ENCODE measurements around the gene ERBB4. TPM values are rescaled to one million over a fixed set of nuclear protein-coding genes. Genes with fewer than 3 reads are reported as not detected.

Gene ERBB4
- total RNA-seq, 1 donor from 2014 or later = 11.5 TPM

DNA sequence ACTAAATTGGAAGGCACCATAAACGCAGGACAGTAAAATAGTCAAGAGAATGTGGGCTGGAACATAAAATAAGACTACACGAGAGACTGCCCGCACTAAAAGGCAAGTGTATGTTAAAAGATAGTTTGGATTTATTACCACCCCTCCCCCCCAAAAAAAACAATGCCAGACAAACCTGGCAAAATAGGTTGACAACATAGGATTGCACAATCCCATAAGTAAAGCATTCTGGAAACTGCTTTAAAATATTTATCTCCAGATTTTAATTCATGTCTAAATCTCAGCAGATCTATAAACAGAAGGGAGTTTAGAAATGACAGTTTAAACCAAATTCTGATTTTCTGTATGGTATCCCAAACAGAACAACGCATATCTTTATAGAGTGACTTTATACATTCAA lies 455.1 kb downstream of the ERBB4 start:
- intact Hi-C loops (cut with DNase I) = no loop called here
- no peak for DNase-seq
- ATAC-seq (ENCODE audit: poor library complexity) = no peak

DNA sequence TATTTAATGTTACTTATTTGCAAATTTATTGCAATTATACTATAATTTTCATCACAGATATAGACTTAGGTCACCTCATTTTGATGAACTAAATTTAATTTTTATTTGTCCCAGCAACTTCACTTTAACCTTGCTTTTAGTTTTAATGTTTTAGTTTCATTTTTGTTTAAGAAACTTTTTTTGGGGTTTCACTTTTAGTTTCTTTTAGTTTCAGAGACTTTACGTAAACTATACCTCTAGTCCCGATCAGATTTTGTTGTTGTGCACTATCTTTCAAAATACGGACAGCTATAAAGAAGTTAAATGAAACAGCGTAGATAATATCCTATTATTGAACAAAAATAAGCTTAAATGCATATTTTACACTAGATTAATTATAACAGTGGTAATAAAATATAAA lies 460.5 kb downstream of the ERBB4 start:
- no peak for ATAC-seq (ENCODE audit: poor library complexity)
- intact Hi-C loops (cut with DNase I) = no loop called here
- DNase-seq = no peak

DNA sequence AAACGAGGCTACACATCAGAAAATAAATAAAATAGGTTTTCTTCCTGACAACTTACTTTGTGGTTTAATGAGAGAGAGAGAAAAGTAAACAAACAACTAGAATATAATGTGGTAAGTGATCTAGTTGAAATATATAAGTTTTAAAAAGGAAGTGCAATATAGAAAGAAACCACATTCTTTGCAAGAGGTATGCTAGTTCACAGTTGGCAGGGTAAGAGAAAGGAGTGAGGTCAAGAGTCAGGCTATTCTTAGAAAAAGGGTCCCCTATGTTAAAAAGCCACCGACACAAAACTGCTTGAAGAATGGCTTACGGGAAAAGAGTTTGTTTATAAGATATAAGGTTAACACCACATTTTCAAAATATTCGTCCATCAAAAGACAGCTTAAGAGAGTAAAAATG lies 462.1 kb downstream of the ERBB4 start:
- DNase-seq = no peak
- intact Hi-C loops (cut with DNase I) = no loop called here

GRCh38 chr2:212073360-212073759 lies 465.2 kb downstream of the ERBB4 start:
- ATAC-seq (ENCODE audit: poor library complexity) (no peak), DNase-seq (no peak)
- intact Hi-C loops (cut with DNase I) = no loop called here

More for the DNA sequence above, 462.1 kb downstream of the ERBB4 start:
- no peak for ATAC-seq (ENCODE audit: poor library complexity)

GRCh38 chr2:212066546-212066945 lies 472.1 kb downstream of the ERBB4 start:
- DNase-seq (no peak), ATAC-seq (ENCODE audit: poor library complexity) (no peak)
- intact Hi-C loops (cut with DNase I) = no loop called here

DNA sequence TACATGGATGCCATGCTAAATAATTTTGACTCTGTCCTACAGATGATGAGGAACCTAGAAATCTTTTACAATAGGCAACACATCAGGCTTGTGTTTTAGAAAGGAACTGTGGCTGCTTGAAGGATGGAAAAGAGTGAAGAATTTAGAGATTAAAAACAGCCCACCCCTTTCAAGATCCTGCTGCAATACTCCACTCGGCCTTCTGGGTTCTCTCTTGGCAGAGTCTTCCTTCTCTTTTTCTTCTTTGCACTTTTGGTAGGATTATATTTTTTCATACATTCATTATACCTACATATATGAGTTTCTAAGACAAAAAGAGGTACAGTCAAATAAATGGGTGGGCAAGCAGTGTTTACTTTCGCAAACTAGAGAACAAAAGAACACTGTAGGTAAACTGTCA lies 474.3 kb downstream of the ERBB4 start:
- intact Hi-C loops (cut with DNase I) = no loop called here
- ATAC-seq (ENCODE audit: poor library complexity) (no peak), DNase-seq (no peak)

- intact Hi-C loops (cut with DNase I) = no loop called here
- ATAC-seq (ENCODE audit: poor library complexity) = no peak
- DNase-seq = no peak
These were observed 486.0 kb downstream of the ERBB4 start for GRCh38 chr2:212052412-212053159.

- intact Hi-C loops (cut with DNase I) = no loop called here
- no peak for ATAC-seq (ENCODE audit: poor library complexity)
- no peak for DNase-seq
These were observed 487.7 kb downstream of the ERBB4 start for GRCh38 chr2:212050871-212051270.

GRCh38 chr2:212042562-212042961 lies 496.0 kb downstream of the ERBB4 start:
- DNase-seq = no peak
- intact Hi-C loops (cut with DNase I) = no loop called here

GRCh38 chr2:212037062-212037461 lies 501.5 kb downstream of the ERBB4 start:
- DNase-seq = no peak
- ATAC-seq (ENCODE audit: poor library complexity) = no peak
- intact Hi-C loops (cut with DNase I) = no loop called here

More at GRCh38 chr2:212042562-212042961, 496.0 kb downstream of the ERBB4 start:
- ATAC-seq (ENCODE audit: poor library complexity) = no peak

- DNase-seq = no peak
- ATAC-seq (ENCODE audit: poor library complexity) = no peak
- intact Hi-C loops (cut with DNase I) = no loop called here
These were observed 503.6 kb downstream of the ERBB4 start for GRCh38 chr2:212034841-212035585.

- ATAC-seq (ENCODE audit: poor library complexity) = no peak
These were observed 504.7 kb downstream of the ERBB4 start for GRCh38 chr2:212033888-212034287.

DNA sequence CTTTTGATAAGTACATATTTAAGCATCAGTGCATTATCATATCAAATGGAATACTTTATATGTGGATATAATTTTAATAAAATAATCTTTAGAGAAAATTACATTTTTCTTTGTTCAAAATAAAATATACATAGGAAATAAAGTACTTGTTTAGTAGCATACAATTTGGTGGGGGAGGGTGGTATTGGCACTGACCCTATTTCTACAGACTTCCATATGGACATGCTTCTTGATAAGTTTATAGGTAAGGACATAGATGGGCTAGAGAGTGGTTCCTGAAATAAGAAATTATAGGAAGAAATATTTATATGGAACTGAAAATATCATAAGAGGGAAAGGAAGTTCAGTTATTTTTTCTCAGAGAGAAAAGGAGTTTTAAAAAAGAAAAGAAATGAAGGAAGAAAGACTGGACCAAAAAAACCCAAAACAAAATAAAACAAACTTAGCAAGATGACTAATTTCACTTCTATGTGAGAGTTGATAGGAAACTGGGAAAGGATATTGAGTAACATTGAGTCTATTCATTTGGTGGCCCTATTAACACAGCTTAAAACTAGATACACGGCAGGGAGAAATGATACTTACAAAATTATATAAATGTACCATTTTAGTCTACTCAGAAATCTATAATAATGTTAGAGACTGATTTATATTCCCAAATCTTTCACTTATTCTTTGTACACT lies 505.9 kb downstream of the ERBB4 start:
- intact Hi-C loops (cut with DNase I) = no loop called here
- ATAC-seq (ENCODE audit: poor library complexity) (no peak), DNase-seq (no peak)

More at GRCh38 chr2:212033888-212034287, 504.7 kb downstream of the ERBB4 start:
- no peak for DNase-seq
- intact Hi-C loops (cut with DNase I) = no loop called here

DNA sequence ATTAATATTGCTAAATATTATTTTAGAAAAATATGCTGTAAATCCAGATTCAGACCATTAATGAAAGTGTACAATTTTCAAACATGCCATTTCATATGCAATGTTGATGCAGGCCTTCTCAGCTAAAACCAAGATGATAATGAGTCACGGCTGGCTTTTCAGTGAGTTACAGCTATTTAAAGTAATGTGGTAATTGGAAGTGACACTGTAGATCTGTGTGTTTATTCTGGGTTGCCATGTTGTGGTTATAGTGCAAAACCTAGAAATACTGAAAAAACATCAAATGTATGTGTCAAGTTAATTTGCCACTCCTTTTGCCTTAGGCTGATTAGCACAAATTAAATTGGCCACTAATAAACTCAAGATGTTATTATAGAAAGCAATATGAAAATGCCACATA lies 506.6 kb downstream of the ERBB4 start:
- intact Hi-C loops (cut with DNase I) = no loop called here
- no peak for DNase-seq
- no peak for ATAC-seq (ENCODE audit: poor library complexity)

DNA sequence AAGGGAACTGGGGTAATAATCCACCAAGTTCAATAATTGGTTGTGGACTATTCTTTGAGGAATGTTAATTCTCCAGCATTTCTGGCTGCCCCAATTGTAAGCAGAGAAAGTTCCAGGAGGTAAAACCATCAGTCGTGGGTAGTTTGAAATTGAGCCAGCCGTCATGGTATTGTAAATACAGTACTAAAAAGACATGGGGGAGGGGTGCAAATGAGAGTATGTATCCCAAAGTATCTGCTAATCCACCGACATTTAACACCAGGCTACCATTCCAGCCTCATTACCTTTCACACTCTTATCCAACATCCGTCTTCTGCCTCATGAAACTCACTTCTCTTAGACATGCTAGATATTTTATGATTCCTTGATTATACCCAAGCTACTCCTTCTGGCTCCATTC lies 507.9 kb downstream of the ERBB4 start:
- DNase-seq (no peak), ATAC-seq (ENCODE audit: poor library complexity) (no peak)
- intact Hi-C loops (cut with DNase I) = no loop called here

DNA sequence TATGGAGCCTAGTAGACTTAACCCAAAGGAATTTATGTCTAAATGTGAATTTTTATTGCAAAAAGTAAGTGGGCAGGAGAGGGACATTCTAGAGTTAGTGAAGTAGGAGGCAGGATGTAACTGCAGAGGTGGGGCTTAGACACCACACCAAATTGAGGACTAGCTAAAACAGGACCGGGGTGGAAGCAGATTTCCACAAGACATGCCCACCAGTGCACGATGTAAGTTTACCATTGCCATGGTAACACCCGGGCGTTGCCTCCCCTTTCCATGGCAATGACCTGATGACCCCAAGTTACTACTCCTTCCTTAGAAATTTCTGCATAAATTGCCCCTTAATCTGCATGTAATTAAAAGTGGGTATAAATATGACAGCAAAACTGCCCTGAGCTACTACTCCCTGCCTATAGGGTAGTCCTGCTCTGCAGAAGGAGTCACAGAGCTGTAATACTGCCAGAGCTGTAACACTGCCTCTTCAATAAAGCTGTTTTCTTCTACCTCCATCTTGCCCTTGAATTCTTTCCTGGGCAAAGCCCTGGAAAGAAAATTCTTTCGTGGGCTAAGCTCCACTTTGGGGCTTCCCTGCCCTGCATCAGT lies 509.7 kb downstream of the ERBB4 start:
- intact Hi-C loops (cut with DNase I) = no loop called here
- no peak for ATAC-seq (ENCODE audit: poor library complexity)
- no peak for DNase-seq

GRCh38 chr2:212027681-212028628 lies 510.6 kb downstream of the ERBB4 start:
- DNase-seq (no peak), ATAC-seq (ENCODE audit: poor library complexity) (no peak)
- intact Hi-C loops (cut with DNase I) = no loop called here

GRCh38 chr2:212024040-212024439 lies 514.6 kb downstream of the ERBB4 start:
- intact Hi-C loops (cut with DNase I) = no loop called here
- ATAC-seq (ENCODE audit: poor library complexity) = no peak
- DNase-seq = no peak

Data from Right ventricle myocardium superior (tissue), 1 donor.